NB4 (cell line): ENCODE results near the gene FBXO48.
A peak's percentile ranks its signal among the peaks of the same experiment; 100 is the strongest.
"Not testable (repeated sequence)": the region's sequence is repeated elsewhere in the genome, so short reads cannot be mapped to it uniquely, and the experiment has no call there.

Source experiments
- DNase-seq: peaks from one replicate; pipeline ENCODE4 v3.0.0; 2010; ENCODE audit warnings: low read depth
- H3K4me3 ChIP-seq: one replicate; pipeline ENCODE4 v1.5.1; 2011; ENCODE audit warnings: mild to moderate bottlenecking, low read depth, low read length, moderate library complexity
- CTCF ChIP-seq: IDR thresholded peaks from one replicate; pipeline ENCODE4 v1.5.1; 2012; ENCODE audit warnings: low read depth, low read length
- MAX ChIP-seq: IDR thresholded peaks from 2 replicates; pipeline ENCODE4 v1.6.1; 2011; ENCODE audit warnings: low read depth, low read length
- MYC ChIP-seq: IDR thresholded peaks from 2 replicates; pipeline ENCODE4 v1.6.1; 2011; ENCODE audit warnings: low read depth, low read length
- POLR2A ChIP-seq: IDR thresholded peaks from 2 replicates; pipeline ENCODE4 v1.6.1; 2011; ENCODE audit warnings: mild to moderate bottlenecking; ENCODE audit not compliant: insufficient read length; ENCODE audit errors: extremely low read depth

FBXO48 gene

DNA sequence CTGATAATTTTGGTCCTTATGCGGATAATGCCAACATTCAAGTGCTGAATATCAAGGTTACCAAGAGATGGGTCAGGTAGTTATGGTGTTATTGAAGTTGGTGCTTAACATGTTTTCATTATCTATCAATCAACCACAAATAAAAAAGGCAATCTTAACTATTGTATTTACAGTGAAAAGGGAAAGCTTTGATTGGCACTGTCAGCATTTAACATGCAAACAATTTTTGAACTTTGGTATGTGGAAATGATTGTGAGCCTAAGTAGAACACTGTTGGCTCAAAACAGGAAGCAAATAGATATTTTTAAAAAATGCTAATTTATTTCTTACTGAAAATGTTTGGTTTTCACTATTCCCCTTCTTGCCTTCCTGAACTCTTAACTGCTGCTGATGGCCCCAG lies 22.2 kb upstream of the FBXO48 start:
- no peak for DNase-seq
- TF ChIP-seq CTCF (no peak), MYC (no peak), POLR2A (no peak), MAX (no peak)

DNA sequence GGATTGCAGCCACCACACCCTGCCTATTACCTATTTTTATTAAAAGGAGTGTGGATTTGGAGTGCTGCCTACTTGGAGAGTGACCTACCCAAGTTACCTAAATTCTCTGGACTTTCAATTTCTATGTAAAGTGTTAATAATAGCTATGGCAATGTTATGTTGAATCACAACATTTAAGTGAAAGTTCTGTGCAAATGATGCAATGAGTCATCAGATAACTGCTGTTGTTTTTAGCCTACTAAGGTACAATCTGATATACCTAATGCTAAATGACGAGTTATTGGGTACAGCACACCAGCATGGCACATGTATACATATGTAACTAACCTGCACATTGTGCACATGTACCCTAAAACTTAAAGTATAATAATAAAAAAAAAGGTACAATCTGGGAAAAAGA lies 21.5 kb upstream of the FBXO48 start:
- H3K4me3 ChIP-seq, DNase-seq: not testable (repeated sequence)

More for the DNA sequence above, 22.2 kb upstream of the FBXO48 start:
- no peak overlapping the region for H3K4me3 ChIP-seq

- H3K4me3 ChIP-seq, result no peak overlapping the region
- peak; percentile 49 for DNase-seq
- TF ChIP-seq MAX (no peak), POLR2A (no peak), MYC (no peak), CTCF (peak; percentile 4)
Measured at GRCh38 chr2:68487773-68488355, 20.8 kb upstream of the FBXO48 start.

DNA sequence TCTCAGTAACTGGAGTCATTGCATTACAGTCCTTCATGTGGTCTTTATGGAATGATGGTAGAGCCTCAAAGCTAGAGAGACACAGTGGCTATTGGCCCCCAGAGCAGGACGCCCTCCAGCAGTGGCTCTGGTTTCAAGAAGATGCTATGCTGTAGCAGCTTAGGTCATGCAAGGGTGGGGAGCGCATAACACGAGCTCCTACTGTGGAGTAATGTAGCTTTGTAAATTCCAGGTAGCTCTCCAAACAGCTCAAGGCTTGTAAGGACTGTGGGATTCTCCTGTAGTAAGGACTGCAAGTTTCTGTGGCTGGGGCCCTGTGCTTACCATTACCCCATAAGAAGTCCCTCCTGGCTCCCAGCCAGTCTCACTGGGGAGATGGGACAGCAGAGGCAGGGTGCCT lies 15.9 kb upstream of the FBXO48 start:
- no peak overlapping the region for H3K4me3 ChIP-seq
- DNase-seq, result no peak
- TF ChIP-seq MAX, result no peak
- TF ChIP-seq POLR2A, result no peak
- no peak for TF ChIP-seq MYC
- TF ChIP-seq CTCF, result no peak

DNA sequence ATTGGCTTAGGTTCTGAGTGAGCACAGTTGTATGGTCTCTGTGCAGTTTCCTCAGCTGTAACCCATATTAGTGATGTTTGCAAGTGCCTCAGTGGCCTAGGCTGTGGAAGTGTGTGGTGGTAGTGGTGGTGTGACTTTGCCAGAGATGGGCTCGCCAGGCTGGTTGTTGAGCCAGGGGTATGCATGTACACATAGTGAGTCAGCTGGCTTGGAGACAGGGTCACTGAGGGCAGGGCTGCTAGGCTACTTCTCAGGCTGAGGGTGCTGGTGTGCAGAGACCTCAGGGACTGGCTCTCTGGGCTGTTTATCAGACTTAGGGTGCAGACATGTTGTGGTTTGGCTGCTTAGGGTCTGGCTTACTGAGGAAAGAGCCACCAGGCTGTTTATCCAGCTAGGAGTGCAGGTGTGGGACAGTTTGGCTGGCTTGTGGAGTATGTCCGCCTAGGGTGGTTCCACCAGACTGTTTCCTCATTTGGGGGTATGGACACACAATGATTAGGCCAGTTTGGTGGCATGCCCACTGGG lies 15.3 kb upstream of the FBXO48 start:
- TF ChIP-seq POLR2A (no peak), MYC (no peak), CTCF (no peak), MAX (no peak)
- DNase-seq, result no peak
- H3K4me3 ChIP-seq, result no peak overlapping the region

DNA sequence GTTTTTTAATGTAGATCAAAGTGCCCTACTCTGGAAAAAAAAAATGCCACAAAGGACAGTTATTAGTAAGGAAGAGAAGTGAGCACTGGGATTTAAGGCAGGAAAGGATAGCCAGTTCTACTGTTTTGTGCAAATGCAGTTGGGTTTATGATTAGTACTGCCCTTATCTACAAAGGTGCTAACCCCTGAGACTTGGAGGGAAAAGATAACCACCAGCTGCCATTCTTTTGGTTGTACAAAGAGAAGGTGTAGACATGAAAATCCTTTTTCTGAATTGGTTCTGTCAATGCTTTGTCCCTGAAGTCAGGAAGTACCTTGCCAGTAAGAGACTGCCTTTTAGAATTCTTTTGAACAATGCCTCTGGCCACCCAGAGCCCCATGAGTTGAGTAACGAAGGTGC lies 11.6 kb upstream of the FBXO48 start:
- TF ChIP-seq MYC (no peak), POLR2A (no peak), MAX (no peak), CTCF (no peak)
- H3K4me3 ChIP-seq, result no peak overlapping the region
- DNase-seq, result no peak
